ENCODE measurements around the gene CREB3L1.

Gene CREB3L1

GRCh38 chr11:46267930-46268329 is 9.5 kb upstream of the CREB3L1 start:
- TF ChIP-seq, protein P1, sequence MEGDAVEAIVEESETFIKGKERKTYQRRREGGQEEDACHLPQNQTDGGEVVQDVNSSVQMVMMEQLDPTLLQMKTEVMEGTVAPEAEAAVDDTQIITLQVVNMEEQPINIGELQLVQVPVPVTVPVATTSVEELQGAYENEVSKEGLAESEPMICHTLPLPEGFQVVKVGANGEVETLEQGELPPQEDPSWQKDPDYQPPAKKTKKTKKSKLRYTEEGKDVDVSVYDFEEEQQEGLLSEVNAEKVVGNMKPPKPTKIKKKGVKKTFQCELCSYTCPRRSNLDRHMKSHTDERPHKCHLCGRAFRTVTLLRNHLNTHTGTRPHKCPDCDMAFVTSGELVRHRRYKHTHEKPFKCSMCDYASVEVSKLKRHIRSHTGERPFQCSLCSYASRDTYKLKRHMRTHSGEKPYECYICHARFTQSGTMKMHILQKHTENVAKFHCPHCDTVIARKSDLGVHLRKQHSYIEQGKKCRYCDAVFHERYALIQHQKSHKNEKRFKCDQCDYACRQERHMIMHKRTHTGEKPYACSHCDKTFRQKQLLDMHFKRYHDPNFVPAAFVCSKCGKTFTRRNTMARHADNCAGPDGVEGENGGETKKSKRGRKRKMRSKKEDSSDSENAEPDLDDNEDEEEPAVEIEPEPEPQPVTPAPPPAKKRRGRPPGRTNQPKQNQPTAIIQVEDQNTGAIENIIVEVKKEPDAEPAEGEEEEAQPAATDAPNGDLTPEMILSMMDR (IDR thresholded peaks at IDR 0.05; ENCODE audit: low read depth, low read length): no peak
- DNase-seq (ENCODE audit: extremely low read depth, low read depth): no peak

DNA sequence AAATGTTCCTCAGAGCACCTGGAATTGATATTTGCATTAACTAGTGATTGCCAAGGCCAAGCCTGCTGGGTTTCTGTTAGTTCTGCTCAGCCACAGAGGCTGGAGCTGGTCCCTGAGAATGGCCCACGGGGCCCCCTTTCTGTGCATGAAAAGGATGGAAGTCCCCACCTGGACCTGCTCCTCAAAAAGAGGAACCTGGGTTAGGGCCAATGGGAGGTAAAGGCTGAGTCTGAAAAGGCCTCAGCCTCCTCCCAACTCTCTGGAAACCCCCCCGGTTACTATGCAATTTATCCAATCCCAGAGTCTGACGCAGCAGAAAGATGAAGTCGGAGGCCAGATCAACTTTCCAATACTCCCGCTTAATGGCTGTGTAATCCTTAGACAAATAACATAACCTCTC is 6.8 kb upstream of the CREB3L1 start:
- TF ChIP-seq, protein P1 (IDR thresholded peaks at IDR 0.05; ENCODE audit: low read depth, low read length): no peak
- DNase-seq (ENCODE audit: extremely low read depth, low read depth): no peak

- TF ChIP-seq, protein P1 (IDR thresholded peaks at IDR 0.05; ENCODE audit: low read depth, low read length): no peak
Measured at GRCh38 chr11:46271407-46271806, 6.1 kb upstream of the CREB3L1 start.

DNA sequence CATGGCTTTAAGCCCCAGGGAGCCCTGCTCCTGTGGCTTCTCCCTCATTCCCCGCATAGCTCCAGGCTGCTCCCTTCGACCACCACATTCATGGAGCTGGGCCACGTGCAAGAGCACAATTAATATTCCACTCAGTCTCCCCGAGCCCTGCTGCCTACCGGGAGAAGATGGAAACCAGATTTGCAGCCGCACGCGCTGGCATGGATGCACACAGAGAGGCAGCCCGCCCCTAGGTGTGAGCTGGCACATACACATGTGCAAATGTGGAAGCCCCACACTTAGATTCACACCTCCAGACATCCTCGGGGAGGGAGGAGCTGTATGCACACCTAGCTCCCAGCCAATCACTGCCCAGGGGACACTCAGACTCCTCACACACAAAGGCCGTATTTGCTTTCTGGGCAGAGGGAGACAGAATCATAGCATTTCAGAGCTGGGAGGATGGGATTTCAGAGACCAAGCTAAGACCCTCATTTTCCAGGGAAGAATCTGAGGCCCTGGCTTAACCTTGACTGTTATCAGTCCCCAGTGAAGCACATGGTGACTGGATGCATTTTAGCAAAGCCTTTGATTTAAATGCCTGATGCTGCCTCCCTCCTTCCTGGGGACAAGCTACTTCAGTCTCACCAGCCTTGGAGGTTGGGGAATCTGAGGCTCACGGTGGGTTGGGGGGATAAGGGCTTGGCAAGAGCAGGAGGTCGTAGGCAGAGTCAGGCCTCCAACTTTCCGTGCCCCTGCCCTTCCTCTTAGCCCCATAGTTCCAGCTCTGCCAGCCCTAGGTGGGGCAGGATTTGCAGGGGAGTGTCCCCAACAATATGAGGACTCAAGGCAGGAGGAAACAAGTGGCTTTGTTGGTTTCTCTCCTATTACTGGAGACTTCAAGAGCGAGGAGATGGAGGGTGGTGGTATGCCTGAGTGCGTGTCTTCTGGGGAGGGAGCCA is 5.3 kb upstream of the CREB3L1 start:
- TF ChIP-seq, protein P1 (IDR thresholded peaks at IDR 0.05; ENCODE audit: low read depth, low read length): no peak
- DNase-seq (ENCODE audit: extremely low read depth, low read depth): no peak

More at GRCh38 chr11:46271407-46271806, 6.1 kb upstream of the CREB3L1 start:
- DNase-seq (ENCODE audit: extremely low read depth, low read depth): no peak

DNA sequence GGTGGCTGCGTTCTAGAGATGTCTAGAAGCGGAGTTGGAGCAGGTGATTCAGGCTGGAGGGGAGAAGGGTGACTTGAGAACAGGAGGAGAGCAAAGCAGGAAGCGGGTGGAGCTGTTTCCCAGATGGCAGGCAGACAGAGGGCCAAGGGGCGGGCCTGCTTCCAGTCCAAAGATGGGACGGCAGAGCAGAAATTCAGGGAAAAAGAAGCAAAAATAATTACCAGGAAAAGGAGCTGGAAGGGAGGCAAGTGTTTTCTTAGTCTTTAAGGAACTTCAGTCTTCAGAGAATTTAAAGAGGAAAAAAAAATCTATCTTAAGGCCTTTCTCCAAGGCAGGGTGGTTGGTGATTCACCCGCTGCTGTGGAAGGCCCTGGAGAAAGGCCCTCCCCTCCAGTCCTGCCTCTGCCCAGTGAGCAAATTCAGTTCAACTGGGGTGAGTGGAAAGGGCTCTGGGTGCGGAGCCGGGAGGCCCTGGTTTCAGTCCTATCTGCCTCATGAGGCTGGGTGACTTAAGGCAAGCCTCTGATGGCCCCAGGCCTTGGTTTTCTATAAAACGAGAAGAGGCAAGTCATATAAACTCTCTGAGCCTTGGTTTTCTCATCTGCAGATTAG is 4.5 kb upstream of the CREB3L1 start:
- TF ChIP-seq, protein P1 (IDR thresholded peaks at IDR 0.05; ENCODE audit: low read depth, low read length): no peak; the same call in 1 of the 2 replicates
- no peak for DNase-seq (ENCODE audit: extremely low read depth, low read depth)

- DNase-seq (ENCODE audit: extremely low read depth, low read depth): no peak
- TF ChIP-seq, protein P1 (IDR thresholded peaks at IDR 0.05; ENCODE audit: low read depth, low read length): no peak
Measured at GRCh38 chr11:46273511-46274205, 3.8 kb upstream of the CREB3L1 start.
